ENCODE measurements around the gene RAD9A.

GRCh38 chr11:67356387-67356863 lies 35.4 kb upstream of the RAD9A start:
- TF ChIP-seq EZH2phosphoT487 (IDR thresholded peaks at IDR 0.05; ENCODE audit: insufficient read depth, low read depth) (no peak), EZH2 (IDR thresholded peaks at IDR 0.05; ENCODE audit: insufficient read depth, poor library complexity, severe bottlenecking) (no peak)

Measured in GM23248 (cell line).